HUDEP-2 (cell line): ENCODE data around the gene CCDC177.

Experiments
- DNase-seq, 76 experiments: peaks; one replicate each; lab custom pipeline; 2025; ENCODE audit not compliant: unreplicated experiment in 76 of 76; lab: John Stamatoyannopoulos, UW

CCDC177 gene

GRCh38 chr14:69532561-69533340 lies 41.9 kb downstream of the CCDC177 start:
- DNase-seq: no peak

DNA sequence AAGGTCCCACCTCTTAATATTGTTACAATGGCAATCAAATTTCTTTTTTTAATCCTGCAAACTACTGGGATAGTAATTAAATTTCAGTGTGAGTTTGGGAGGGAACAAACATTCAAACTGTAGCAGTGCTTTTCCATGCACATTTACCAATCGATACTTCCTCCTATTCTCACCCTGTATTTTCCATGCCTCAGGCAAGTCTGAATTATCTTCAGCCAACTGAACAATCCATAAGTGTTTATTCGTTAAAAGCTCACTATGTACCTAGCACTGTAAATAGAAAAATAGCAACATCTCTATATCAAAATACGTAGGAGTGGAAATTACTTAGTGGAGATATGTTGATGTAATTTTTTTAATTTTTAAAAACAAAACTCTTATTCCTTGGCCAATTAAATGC lies 43.5 kb downstream of the CCDC177 start:
- DNase-seq: no peak

DNA sequence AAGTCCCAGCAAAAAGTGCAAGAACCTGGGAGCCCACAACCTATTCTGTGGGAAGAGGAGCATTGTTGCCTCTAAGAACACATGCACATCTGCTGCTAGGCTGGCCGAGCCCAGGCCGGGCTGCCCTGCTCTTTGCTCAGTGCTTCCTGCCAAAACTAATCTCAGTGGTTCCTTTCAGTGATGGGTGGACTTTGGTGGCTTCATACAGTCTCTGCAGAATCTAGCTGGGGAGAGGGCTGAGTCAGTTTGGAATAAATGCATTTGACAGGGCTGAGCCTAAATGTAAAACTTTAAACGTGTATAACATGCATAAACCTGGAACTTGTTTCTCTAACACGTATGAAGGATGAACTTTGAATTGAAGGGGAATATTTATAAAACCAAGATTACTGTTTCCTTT lies 44.6 kb downstream of the CCDC177 start:
- DNase-seq: no peak

GRCh38 chr14:69529563-69529962 lies 45.1 kb downstream of the CCDC177 start:
- no peak for DNase-seq

DNA sequence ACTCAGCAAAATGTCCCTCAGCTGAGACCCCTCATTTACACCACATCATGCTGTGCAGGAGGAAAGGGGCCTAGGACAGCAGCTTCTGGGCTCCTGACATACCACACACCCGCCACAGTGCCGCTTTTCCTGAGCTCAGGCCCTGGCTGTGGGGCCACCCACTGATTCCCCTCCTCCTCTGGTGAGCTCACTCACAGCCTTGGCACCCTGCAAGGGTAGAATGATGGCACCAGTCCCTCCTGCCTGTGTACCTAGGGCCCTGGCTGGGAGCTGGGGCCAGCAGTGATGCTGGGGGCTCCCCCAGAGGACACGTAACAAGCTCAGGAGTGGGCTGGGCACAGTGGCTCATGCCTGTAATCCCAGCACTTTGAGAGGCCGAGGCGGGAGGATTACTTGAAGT lies 45.7 kb downstream of the CCDC177 start:
- DNase-seq: no peak

DNA sequence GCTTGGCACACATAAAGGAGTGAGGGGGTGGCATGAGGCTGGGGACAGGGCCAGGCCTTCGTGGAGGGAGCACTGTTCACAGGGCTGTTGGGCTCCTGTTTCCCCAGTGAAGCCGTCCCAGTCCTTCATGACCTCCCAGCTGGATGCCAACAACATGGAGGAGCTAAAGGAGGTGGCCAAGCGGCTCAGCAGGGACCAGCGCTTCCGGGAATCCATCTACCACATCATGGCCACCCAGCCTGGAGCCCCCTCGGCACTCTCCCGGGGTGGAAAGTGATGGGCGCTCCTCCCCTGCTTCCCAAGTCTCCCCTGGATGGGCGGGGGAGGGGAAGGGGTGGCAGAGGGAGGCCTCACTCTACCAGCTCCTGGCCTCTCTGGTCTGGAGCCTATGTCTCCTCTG lies 46.5 kb downstream of the CCDC177 start:
- no peak for DNase-seq

DNA sequence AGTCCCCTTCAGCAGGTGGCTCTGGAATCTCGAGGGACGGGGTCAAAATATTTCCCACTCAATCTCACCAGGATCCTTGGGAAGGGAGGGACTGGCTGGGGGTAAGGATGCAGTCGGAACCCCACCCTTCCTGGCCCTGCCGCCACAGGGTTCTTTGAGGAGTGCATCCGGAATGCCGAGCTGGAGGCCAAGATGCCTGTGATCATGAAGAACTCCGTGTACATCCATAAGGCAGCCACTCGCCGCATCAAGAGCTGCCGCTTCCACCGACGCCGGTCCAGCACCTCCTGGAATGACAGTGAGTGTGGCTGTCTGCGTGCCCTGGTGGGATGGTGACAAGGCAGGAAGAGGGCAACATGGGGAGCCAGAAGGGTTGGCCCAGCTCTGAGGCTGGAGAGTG lies 47.0 kb downstream of the CCDC177 start:
- no peak for DNase-seq

GRCh38 chr14:69525896-69526295 lies 48.8 kb downstream of the CCDC177 start:
- no peak for DNase-seq

GRCh38 chr14:69522026-69522425 lies 52.6 kb downstream of the CCDC177 start:
- DNase-seq: no peak
